B cell (primary cell): ENCODE results near the gene GRIK5.

Experiments used
- CTCF ChIP-seq: fragments of 200-600 bp; IDR thresholded peaks from one replicate; pipeline ENCODE4 v1.8.0; 2022; ENCODE audit warnings: antibody characterized with exemption, mild to moderate bottlenecking
- EZH2 ChIP-seq: IDR thresholded peaks from 2 replicates; pipeline ENCODE4 v1.6.1; 2012; ENCODE audit warnings: borderline replicate concordance, low read depth, mild to moderate bottlenecking, moderate library complexity, low read length; ENCODE audit not compliant: insufficient read depth, poor library complexity, severe bottlenecking

- no peak for TF ChIP-seq CTCF
- no peak for TF ChIP-seq EZH2
These were observed 1.6 kb downstream of the GRIK5 start for GRCh38 chr19:42068361-42068755.
